Stimulated activated CD8-positive, alpha-beta memory T cell treated with anti-CD3 and anti-CD28 coated beads, Interleukin-15, amount 100 ng/mL, for 4 hours (primary cell): ENCODE results near the gene LRRC63.
"Not testable (repeated sequence)": the region's sequence is repeated elsewhere in the genome, so short reads cannot be mapped to it uniquely, and the experiment has no call there.

Experiments
- DNase-seq, 2 donors: peaks; one replicate each; pipeline ENCODE4 v3.0.0-alpha.2; 2020; ENCODE audit warnings: low read depth in 2 of 2

LRRC63 gene, protein sequence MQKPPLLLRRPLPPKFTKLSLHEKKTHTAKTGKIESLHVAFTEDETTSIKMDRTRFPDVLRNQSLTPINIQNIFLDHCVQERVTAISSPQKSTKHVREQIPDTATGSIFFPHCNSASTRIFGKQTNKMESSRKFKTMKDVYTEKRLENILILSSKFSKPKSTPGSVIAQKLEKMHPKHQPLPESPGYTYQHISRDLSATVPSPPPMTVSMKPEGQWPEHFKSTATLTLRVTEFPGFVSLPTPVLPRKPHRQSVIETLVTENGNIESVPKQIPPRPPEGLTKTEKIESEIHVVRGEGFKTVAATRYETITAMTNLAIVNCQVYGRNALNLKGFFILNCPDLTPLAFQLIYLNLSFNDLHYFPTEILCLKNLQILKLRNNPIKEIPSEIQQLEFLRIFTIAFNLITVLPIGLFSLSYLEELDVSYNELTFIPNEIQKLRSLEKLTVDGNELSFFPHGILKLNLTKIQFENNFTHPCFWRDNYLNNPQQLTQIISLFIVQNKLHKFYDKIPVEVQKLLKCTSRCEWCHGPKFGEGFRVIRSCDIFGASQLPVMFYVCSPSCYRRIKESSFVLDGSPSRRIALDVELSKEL

GRCh38 chr13:46211483-46212351 lies at the start of gene LRRC63:
TSS of gene LRRC63 (plus strand) at chr13:46211928. CDS start at chr13:46213035, 1,107 bp downstream.
- peak; percentile 67 to 68 for DNase-seq

DNA sequence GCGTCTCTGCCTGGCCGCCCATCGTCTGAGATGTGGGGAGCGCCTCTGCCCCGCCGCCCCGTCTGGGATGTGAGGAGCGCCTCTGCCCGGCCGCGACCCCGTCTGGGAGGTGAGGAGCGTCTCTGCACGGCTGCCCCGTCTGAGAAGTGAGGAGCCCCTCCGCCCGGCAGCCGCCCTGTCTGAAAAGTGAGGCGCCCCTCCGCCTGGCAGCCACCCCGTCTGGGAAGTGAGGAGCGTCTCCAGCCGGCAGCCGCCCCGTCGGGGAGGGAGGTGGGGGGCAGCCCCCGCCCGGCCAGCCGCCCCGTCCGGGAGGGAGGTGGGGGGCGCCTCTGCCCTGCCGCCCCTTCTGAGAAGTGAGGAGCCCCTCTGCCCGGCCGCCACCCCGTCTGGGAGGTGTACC lies 49.0 kb upstream of the LRRC63 start:
- not testable (repeated sequence) for DNase-seq

DNA sequence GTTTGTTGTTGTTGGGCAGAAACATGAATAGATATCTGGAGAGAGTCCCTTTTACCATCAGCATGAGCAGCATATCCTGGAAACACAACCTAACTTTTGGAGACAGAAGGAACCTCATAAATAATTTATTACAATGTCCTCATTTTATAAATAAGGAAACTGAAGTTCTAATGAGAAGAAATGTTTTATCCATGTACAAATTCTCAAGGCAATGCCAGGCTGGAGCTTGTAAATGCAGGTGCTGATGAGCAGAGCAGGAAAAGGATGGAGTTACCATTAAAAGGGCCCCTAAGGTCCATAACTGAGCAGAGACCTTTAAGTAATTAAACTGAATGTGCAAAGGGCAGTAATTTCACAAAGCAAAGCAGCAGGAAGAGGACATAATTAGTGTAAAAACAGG lies 47.1 kb upstream of the LRRC63 start:
- DNase-seq: no peak

- DNase-seq: no peak
These were observed 46.1 kb upstream of the LRRC63 start for GRCh38 chr13:46165485-46166223.

GRCh38 chr13:46166224-46166584 lies 45.5 kb upstream of the LRRC63 start:
- DNase-seq: no peak

GRCh38 chr13:46166947-46167610 lies 44.6 kb upstream of the LRRC63 start:
- DNase-seq: no peak

DNA sequence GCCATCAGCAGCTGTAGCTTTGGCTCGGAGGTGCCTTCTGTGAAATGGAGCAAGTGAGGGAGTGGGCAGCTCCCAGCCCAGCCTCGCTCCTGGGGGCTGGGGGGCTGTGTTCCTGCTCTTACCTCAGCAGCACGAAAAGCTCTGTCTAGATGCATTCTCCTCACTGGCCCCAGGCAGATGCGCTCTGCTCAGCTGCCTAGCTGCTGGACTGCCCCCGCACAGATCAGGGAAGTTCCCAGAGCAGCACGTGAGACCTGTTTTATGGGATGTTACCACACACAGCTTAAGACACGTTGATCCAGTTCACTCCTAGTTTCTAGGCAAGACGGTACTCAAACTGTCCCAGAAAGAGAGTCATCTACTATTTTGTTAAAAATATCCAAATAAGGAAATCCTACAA lies 43.4 kb upstream of the LRRC63 start:
- DNase-seq: no peak

- no peak for DNase-seq
These were observed 42.9 kb upstream of the LRRC63 start for GRCh38 chr13:46168783-46169182.

GRCh38 chr13:46169758-46170157 lies 42.0 kb upstream of the LRRC63 start:
- no peak for DNase-seq

DNA sequence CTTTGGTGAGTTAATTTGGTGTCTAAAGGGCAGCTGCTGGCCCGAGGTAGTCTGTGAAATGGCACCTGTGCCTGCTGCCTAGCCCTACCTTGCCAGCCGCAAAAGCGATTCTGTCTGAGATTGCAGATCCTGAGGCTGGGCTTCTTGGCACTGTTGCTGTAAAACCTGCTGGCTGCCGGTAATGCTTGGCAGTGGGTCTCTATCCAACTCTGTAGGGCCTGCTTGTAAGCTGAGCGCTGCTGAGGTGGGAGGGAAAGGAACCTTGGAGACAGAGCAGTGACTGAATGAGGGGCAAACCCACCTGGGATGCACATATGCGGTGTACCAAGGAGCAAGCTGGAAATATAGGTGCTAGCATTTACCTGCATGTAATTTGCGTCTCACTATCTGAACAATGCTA lies 41.5 kb upstream of the LRRC63 start:
- DNase-seq: no peak

GRCh38 chr13:46170687-46171086 lies 41.0 kb upstream of the LRRC63 start:
- DNase-seq: no peak

- DNase-seq: no peak
These were observed 40.5 kb upstream of the LRRC63 start for GRCh38 chr13:46171217-46171616.

- no peak for DNase-seq
These were observed 40.0 kb upstream of the LRRC63 start for GRCh38 chr13:46171739-46172138.

DNA sequence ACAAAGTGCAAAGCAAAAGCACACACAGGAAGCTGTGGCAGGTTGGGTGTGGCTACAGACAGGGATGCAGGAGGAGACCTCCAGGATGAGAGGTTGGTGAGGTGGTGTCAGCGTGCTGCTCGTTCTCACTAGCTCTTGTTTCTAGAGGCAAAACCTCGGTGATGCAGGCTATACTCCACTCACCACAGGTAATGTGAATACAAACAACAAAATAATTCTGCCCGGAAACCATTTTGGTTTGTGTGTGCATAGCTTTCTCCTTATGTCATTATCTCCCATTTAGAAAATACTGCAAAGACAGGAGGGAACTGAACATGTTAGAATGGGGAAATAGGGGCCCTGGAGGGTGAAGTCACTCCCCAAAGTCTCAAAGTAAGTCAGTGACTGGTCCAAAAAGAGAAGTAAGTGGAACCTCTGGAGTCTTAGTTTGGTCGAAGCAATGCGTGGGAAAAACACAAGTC lies 39.2 kb upstream of the LRRC63 start:
- no peak for DNase-seq

DNA sequence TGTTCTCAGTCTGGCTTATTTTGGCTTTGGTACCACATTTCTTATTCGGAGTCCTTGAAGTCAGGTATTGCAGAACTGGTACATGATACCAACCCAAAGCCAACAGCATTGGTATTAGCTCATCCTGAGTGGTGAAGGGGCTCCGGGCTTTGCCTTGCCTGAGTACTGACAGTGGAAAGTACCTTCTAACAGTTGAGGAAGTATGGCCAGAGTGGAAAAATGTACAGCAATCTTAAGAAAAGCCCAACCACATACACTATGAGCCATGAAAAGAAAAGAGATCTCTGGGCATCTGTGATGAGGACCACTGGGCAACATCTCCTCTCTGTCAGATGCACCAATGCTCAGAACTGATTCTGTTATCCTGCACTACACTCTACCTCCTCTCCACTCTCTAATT lies 38.1 kb upstream of the LRRC63 start:
- no peak for DNase-seq

DNA sequence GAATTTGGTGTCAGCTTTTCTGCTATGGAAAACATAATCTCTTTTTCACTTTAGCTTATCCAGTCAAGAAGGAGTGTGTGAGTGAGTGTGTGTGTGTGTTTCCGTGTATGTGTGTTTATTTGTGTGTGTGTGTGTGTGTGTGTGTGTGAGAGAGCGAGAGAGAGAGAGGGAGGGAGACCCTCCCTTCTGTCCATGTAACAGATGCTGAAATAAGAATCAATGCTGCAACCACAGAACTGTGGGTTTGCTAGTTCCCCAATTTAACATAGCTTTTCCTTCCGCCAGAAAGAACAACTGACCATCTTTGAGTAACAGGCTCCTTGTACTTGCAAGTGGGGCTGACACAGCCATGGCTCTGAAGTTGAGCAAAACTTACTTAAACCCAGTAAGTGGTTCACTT lies 35.0 kb upstream of the LRRC63 start:
- DNase-seq: no peak

DNA sequence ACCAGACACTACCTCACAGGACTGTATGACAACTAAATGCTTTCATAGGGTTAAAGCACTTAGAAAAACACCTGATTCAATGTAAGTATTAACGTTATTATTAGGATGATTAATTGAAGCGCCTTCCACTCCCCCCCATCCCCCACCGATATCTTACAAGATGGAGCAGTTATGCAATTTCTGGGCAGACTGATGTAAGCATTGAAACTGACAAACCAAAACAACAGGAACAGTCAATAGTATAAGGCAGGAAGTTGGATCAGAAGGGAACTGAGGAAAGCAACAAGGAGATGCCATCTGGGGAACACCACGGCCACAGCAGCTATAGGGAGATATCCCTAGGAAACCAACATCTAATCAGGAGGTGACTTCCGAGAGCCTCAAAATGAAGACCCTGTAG lies 33.6 kb upstream of the LRRC63 start:
- no peak for DNase-seq

GRCh38 chr13:46178821-46179220 lies 32.9 kb upstream of the LRRC63 start:
- no peak for DNase-seq

GRCh38 chr13:46179491-46179908 lies 32.2 kb upstream of the LRRC63 start:
- peak; percentile 54 to 72 for DNase-seq

DNA sequence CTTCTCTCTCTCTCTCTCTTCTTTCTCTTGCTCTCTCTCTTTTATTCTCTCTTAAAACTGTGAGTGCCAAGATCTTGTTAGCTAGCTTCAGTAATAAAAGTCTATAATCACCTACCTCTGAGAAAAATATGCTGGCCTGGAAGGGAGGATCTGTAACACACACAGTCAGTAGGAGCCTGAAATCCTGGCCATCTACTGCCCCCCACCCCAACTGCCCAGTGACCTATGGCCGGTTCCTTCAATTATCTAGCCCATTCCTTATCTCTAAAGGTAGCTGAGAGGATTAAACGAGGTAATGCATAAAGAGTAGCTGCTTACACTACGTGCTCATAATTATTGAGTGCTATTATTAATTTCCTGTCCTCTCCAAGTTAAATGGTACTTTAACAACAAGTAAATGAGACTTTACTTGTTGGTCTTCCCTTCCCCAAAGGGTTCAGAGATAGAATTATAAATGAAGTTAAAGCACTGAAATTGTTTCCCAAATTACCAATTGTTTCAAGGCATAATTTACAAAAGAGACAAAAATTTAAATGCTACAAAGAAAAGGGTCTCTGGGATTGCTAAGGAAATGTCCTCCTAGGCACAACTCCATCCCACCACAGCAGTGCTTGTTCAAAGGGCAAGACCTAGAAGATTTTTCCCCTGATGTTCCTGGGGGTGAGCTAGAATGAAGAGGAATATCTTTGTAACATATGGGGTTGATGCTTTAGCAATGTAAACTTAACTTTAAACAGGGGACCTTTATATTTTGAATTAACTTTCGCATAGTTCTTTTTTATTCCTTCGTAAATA lies 31.6 kb upstream of the LRRC63 start:
- DNase-seq: no peak
